LNCaP clone FGC (cell line): ENCODE results near the gene POLD1.
A peak's percentile ranks its signal among the peaks of the same experiment; 100 is the strongest.

Source experiments
- DNase-seq: peaks from one replicate; pipeline ENCODE4 v3.0.0-alpha.2; 2011; ENCODE audit warnings: low read depth
- H3K4me3 ChIP-seq: 2 replicates; pipeline ENCODE4 v1.5.1; 2011; ENCODE audit warnings: mild to moderate bottlenecking, low read depth, low read length, control low read depth
- CTCF ChIP-seq: IDR thresholded peaks from 2 replicates; pipeline ENCODE4 v1.5.1; 2012; ENCODE audit warnings: mild to moderate bottlenecking; ENCODE audit not compliant: control insufficient read depth, insufficient read depth; ENCODE audit errors: extremely low read depth

The POLD1 gene

DNA sequence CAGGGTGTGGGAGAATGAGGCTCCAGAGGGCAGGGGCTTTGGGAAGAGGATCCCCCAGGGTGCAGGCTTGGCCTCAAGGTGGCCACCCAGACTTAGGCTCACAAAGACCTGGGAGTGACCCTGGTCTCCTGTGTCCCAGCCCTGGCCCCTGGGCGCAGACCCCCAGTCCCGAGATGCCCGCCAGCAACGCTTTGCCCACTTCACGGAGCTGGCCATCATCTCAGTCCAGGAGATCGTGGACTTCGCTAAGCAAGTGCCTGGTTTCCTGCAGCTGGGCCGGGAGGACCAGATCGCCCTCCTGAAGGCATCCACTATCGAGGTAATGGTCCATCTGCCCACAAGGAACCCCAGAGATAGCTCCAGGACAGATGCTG is 5.3 kb upstream of the POLD1 start:
- no peak for DNase-seq
- H3K4me3 ChIP-seq = no peak overlapping the region
- no peak for TF ChIP-seq CTCF

GRCh38 chr19:50379602-50380001 is 4.5 kb upstream of the POLD1 start:
- no peak for DNase-seq
- TF ChIP-seq CTCF = no peak
- no peak overlapping the region for H3K4me3 ChIP-seq

GRCh38 chr19:50380137-50380536 is 4.0 kb upstream of the POLD1 start:
- no peak for DNase-seq
- no peak overlapping the region for H3K4me3 ChIP-seq
- no peak for TF ChIP-seq CTCF

DNA sequence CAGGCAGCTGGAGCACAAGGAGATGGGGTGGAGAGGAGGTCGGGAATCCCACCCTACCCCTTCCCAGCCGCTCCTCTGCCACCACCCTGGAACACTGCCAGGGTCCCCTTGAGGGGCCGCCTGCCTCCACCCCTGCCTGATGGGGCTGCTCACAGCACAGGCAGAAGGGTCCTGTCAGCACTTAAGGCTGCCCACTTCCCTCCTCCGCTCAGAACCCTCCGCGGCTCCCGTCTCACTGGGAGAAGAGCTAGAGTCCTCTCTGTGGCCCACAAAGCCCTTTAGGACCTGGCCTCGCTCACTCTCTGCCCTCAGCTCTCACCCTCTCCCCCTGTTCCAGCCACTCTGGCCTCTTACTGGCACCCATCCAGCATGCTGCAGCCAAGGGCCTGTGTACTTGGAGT is 3.4 kb upstream of the POLD1 start:
- H3K4me3 ChIP-seq = no peak overlapping the region
- TF ChIP-seq CTCF = no peak
- no peak for DNase-seq

DNA sequence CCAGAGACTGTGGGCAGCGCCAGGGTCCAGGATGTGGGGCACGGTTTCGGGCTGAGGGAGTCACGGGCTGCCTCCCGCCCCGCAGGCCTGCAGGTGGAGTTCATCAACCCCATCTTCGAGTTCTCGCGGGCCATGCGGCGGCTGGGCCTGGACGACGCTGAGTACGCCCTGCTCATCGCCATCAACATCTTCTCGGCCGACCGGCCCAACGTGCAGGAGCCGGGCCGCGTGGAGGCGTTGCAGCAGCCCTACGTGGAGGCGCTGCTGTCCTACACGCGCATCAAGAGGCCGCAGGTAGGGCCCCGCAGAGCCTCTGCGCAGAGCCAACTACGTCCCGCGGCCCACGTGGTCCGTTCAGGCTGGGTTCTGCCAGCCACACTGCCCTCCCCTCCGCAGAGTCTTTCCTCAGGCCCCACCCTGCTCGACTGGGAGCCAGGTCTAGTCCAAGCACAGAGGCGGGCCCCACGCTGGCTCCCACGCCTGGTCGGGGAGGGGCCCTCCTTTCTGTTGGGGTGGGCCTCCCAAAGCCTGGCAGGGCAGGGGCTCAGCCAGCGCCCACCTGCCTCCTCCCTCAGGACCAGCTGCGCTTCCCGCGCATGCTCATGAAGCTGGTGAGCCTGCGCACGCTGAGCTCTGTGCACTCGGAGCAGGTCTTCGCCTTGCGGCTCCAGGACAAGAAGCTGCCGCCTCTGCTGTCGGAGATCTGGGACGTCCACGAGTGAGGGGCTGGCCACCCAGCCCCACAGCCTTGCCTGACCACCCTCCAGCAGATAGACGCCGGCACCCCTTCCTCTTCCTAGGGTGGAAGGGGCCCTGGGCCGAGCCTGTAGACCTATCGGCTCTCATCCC is 2.0 kb upstream of the POLD1 start:
- H3K4me3 ChIP-seq = no peak overlapping the region
- TF ChIP-seq CTCF = no peak
- no peak for DNase-seq

- TF ChIP-seq CTCF = no peak
- H3K4me3 ChIP-seq = peak overlapping the region; percentile 95
- no peak for DNase-seq
Observed at GRCh38 chr19:50383001-50383851, 921 bp upstream of the POLD1 start.
